Measurements from ENCODE around the gene CYBB.
A peak's percentile ranks its signal among the peaks of the same experiment; 100 is the strongest.

The CYBB gene

DNA sequence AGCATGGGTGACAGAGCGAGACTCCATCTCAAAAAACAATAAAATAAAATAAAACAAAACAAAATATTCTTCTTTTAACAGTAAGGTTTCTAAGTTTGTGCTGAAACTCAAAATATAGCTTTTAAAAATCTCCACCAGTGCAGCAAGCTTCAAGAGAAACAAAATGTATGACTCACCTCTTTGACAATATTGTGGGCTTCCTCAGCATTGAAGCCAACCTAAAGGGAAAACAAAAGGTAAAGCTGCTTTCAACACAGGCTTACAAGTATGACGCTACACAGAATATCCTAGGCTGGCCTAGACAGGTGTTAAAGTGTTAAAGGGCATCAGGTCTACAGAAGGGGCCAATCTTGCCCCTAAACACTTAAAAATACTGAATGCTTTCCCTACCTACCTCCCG is 66.3 kb downstream of the CYBB start:
- DNase-seq, result no peak

DNA sequence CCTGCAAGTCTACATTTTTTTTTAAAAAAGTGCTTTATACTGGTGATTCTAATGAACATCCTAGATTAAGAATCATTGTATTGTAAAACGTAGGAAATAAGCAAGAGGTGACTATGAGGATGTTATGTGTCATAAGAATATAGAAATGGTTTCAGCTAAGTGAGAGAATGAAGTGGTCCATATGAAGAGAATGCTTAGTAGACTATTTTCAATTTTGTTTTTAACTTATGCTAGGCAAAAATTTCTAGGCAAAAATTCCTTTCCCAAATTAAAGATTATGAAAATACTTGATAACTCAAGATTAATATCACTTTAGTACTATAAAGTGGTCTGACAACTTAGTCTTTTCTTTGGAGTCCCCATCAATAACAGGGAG is 66.7 kb downstream of the CYBB start:
- DNase-seq, result no peak

GRCh38 chrX:37846934-37847732 is 67.3 kb downstream of the CYBB start, which contains the start of gene DYNLT3:
Gene DYNLT3 (minus strand): TSS chrX:37847571. CDS start chrX:37847510, 61 bp downstream.
- peak; percentile 71 for DNase-seq

DNA sequence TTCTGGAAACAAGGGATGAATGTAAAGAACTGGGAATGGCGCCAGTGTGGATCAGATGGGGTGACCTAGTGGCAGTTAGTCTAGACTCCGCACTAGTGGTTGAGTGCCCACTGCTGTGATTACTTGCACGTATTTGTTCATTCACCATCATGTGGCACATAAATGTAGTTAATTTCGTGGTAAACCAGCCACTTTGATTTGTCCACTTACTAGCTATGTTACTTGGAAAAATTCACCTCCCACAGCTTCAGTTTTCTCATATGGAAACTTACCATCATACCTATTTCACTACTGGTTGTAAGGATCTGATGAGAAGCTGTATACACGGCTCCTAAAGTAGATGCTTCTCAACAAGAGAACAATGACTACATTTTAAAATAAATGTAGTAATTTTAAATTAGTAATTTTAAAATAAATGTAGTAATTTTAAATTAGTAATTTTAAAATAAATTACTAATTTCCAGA is 67.9 kb downstream of the CYBB start:
- DNase-seq, result no peak

DNA sequence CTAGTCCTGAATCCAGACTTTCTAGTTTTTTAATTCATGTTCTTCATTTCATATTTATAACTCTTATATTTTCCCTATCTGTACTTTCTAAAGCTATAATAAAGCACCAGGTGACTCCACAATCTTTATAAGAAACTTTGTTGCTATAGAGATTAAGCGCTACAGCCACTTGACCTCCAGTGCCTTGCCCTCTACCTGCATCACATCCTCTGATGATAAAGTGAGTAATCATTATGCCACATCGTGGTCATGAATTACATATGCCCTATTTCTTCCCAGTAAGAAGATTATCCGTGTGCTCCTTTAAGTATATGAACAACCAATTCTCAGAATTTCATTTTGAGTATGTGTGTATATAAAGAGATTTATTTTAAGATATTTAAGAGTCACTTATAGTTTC is 74.3 kb downstream of the CYBB start:
- no peak for DNase-seq

- DNase-seq, result no peak
These were observed 74.9 kb downstream of the CYBB start for GRCh38 chrX:37854748-37855147.

DNA sequence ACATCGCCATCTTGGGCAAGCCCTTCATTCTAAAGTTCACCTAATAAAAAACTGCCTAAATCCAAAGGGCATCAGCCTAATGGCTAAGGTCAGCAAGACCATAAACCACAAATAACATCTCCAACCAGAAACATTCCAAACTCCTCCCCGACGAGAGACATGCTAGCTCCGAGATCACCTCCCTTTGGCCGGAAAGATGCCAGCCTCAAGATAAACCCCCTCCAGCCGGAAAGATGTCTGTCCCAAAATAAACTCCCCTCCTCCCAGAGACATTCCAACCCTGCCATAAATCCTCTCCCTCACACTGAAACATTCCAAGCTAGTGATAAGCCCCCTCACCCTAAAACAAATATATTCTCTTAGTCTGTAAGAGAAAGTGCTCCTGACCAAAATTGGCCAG is 80.9 kb downstream of the CYBB start:
- no peak for DNase-seq

GRCh38 chrX:37862851-37863250 is 83.0 kb downstream of the CYBB start:
- DNase-seq, result no peak

Measured in activated effector memory CD4-positive, alpha-beta T cell treated with Interleukin-2 at 50 U/mL for 16 hours (primary cell).